AG04450 (cell line): ENCODE data around the gene CCDC187. TPM values are rescaled to one million over a fixed set of nuclear protein-coding genes. Genes with fewer than 3 reads are reported as not detected.

Source experiments
- CTCF ChIA-PET: fragments of 300-600, 350-600 bp; formaldehyde crosslinking; extraction: SDS; loops from one replicate; lab custom pipeline; 2022; ENCODE audit warnings: antibody characterized with exemption, inconsistent platforms; lab: Charles Lee
- POLR2A ChIA-PET: fragments of 350-600 bp; formaldehyde crosslinking; extraction: SDS; loops from one replicate; lab custom pipeline; 2021; ENCODE audit warnings: antibody characterized with exemption, inconsistent platforms; lab: Yijun Ruan, JAX
- DNase-seq: peaks from one replicate; pipeline ENCODE4 v3.0.0-alpha.2; 2011; ENCODE audit warnings: low read depth, low spot score
- H3K27ac ChIP-seq: one replicate; pipeline ENCODE4 v1.5.1; 2012; ENCODE audit warnings: low read depth, low read length, control low read depth
- H3K27me3 ChIP-seq: one replicate; pipeline ENCODE4 v1.6.0; 2012; ENCODE audit warnings: low read length; ENCODE audit not compliant: control insufficient read depth, insufficient read depth
- H3K4me3 ChIP-seq: 2 replicates; pipeline ENCODE4 v1.5.1; 2011; ENCODE audit warnings: mild to moderate bottlenecking, low read depth, low read length, control low read depth
- H3K9me3 ChIP-seq: 2 replicates; pipeline ENCODE4 v1.5.1; 2012; ENCODE audit warnings: low read length; ENCODE audit not compliant: control insufficient read depth, insufficient read depth
- CTCF ChIP-seq: IDR thresholded peaks from 2 replicates; pipeline ENCODE4 v1.5.1; 2011; ENCODE audit warnings: low read depth, low read length, control low read depth, inconsistent platforms
- polyA plus RNA-seq: library from polyadenylated mRNA; depleted of rRNA; stranded (reverse); fragments of >200 nt; gene quantifications from 2 replicates; pipeline ENCODE4 v1.2.3, GENCODE V29; 2011

The CCDC187 gene
- polyA plus RNA-seq, 1 experiment: not detected

- Histone ChIP-seq H3K4me3 (no peak overlapping the region), H3K9me3 (no peaks in the 10 kb centered on the region), H3K27me3 (no peaks in the 10 kb centered on the region), H3K27ac (no peak overlapping the region)
- ChIA-PET CTCF (interaction anchor here (1.0 to 2.5 kb wide), 6 partner anchors 8 to 57 kb away, joined by 3 to 10 read pairs (median 4); no protein-coding TSS in a partner anchor), POLR2A (no interaction called here)
- no peak for DNase-seq
- TF ChIP-seq CTCF: peak; percentile 86
These were observed 77.9 kb downstream of the CCDC187 start for GRCh38 chr9:136225748-136226679.

GRCh38 chr9:136225366-136225747 lies 78.5 kb downstream of the CCDC187 start:
- Histone ChIP-seq H3K27me3 (peaks cover under 1% of the 10 kb centered on the region), H3K4me3 (no peak overlapping the region), H3K27ac (no peak overlapping the region), H3K9me3 (no peaks in the 10 kb centered on the region)
- TF ChIP-seq CTCF: no peak
- CTCF ChIA-PET: interaction anchor here (1.0 to 2.5 kb wide), 7 partner anchors 7 to 58 kb away, joined by 3 to 10 read pairs (median 3); no protein-coding TSS in a partner anchor
- no peak for DNase-seq
- POLR2A ChIA-PET: no interaction called here

GRCh38 chr9:136223871-136224640 lies 79.8 kb downstream of the CCDC187 start:
- Histone ChIP-seq H3K4me3 (no peak overlapping the region), H3K27ac (no peak overlapping the region), H3K9me3 (no peaks in the 10 kb centered on the region), H3K27me3 (peaks cover 2% of the 10 kb centered on the region)
- CTCF ChIA-PET: interaction anchor here (1.0 to 1.5 kb wide), 2 partner anchors 10 to 12 kb away, joined by 3 read pairs; no protein-coding TSS in a partner anchor
- no peak for TF ChIP-seq CTCF
- DNase-seq: no peak
- POLR2A ChIA-PET: no interaction called here

GRCh38 chr9:136222906-136223285 lies 81.0 kb downstream of the CCDC187 start:
- ChIA-PET POLR2A (no interaction called here), CTCF (no interaction called here)
- no peak overlapping the region for H3K4me3 ChIP-seq
- peaks cover 2% of the 10 kb centered on the region for H3K27me3 ChIP-seq
- no peaks in the 10 kb centered on the region for H3K9me3 ChIP-seq
- H3K27ac ChIP-seq: no peak overlapping the region
- TF ChIP-seq CTCF: no peak
- no peak for DNase-seq
